GM18951 (cell line): Measurements from ENCODE around the gene ACTMAP.
"Not testable (repeated sequence)": the region's sequence is repeated elsewhere in the genome, so short reads cannot be mapped to it uniquely, and the experiment has no call there.

ENCODE experiments used
- POLR2A ChIP-seq: IDR thresholded peaks from 4 replicates; pipeline ENCODE4 v1.6.1; 2011; ENCODE audit warnings: mild to moderate bottlenecking; ENCODE audit not compliant: insufficient read length, insufficient read depth; ENCODE audit errors: extremely low read depth
- in situ Hi-C: fragments of 300-500 bp; cut with MboI; formaldehyde crosslinking; loops from one replicate; pipeline ENCODE4 v1.12.0; 2022; ENCODE audit warnings: low sequenced_read_pairs, mixed read lengths, inconsistent platforms; ENCODE audit not compliant: unreplicated experiment

ACTMAP gene

DNA sequence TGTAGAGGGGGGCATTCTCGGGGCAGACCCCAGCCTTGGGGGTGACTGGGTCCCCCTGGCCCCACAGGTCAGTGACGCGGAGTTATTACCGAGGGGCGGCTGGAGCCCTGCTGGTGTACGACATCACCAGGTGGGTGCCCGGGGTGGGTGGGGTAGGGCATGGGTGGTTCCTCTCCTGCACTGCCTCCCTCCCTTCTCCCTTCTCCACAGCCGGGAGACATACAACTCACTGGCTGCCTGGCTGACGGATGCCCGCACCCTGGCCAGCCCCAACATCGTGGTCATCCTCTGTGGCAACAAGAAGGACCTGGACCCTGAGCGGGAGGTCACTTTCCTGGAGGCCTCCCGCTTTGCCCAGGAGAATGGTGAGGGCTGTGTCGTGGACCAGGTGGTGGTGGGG is 33.4 kb upstream of the ACTMAP start:
- TF ChIP-seq POLR2A, result no peak
- in situ Hi-C loops, result no loop called here

DNA sequence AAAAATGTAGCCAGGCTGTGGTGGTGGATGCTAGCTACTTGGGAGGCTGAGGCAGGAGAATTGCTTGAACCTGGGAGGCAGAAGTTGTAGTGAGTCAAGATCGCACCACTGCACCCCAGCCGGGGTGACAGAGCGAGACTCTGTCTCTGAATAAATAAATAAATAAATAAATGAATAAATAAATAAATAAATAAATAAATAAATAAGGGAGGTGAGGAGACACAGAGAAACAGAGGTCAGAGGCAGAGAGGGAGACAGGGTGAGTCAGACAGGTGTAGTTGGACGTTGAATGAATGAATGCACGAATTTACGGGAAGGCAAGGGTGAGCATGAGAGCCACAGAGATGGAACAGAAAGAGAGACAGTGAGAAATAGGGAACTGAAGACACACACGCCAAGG is 30.9 kb upstream of the ACTMAP start:
- in situ Hi-C loops, result no loop called here
- no peak for TF ChIP-seq POLR2A

DNA sequence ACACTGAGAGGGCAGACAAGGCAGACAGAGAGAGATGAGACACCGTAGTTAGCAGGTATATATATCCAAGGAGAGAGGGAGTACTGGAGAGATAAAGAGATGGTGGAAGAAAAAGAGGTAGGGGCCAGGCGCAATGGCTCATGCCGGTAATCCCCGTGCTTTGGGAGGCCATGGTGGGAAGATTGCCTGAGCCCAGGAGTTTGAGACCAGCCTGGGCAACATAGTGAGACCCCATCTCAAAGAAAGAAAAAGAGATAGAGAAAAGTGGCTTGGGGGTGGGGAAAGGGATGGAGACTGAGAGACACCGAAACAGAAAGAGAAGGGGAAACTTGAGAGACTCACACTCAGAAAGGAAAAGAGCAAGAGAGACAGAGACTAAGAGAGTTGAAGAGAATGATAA is 30.3 kb upstream of the ACTMAP start:
- in situ Hi-C loops, result no loop called here
- TF ChIP-seq POLR2A, result no peak

DNA sequence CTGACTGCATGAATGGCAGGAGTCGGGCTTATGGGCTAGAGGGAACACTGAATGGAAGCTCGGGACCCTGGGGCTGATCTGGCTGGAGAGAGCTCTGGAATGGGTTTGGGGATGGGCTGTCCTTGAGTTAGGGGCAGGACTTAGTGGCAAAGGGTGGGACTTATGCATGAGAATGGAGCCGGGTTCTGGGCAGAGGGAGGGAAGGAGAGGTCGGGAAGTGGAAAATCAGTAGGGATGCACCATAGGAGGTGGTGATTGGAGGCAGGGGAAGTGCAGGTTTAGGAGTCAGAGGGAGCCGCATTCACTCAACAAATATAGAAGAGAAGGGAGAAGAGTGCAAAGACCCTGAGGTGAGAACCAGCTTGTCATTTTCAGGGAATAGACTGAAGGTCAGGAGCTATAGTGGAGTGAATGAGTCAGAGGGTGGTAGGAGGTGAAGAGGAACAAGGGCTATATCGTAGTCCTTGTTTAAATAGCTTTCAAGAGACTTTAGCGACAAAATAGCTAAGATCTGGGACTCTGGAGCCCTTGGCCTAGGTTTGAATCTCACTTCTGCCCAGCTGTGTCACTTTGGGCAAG is 28.5 kb upstream of the ACTMAP start:
- no peak for TF ChIP-seq POLR2A

DNA sequence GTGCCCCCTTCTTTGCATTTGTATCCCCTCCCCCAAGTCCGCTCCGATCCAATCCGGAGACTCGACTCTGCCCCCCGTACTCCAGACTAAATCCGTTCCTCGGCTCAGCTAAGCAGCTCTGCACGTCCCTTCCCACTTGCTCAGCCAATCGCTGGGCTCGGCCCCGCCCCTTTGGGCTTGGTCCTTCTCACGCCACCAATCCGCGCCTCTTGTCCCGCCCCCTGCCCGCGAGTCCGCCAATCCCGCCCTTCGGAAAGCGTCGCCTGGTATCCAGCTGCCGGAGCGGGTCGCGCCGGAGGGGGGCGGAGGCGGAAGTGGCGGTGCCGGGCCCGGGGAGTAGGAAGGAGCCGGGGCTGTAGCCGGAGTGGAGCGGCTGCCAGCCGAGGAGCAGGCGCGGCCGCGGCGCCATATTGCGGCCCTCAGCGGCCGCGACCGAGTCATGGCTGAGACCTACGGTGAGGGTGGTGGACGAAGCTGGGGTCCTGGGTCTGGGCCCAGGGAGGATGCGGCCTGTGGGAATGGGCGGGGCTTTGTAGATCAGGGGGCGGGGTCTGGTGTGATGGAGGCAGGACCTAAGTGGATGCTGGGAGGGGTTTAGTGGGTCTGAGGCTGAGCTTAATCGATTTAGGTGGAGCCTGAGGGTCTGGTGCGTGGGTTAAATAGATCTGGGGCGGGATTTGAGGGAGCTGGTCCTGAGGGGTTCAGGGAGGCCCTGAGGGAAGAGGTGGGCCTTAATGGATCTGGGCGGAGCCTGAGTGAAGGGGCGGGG is 27.8 kb upstream of the ACTMAP start, which contains the start of gene RAB4B:
Gene RAB4B, plus strand, starts transcription at position 311 of the 769 bp plus-strand sequence. Its CDS starts 129 bp downstream, at position 440.
- in situ Hi-C loops, result no loop called here
- TF ChIP-seq POLR2A, result peak; percentile 73

More for the DNA sequence above, 28.5 kb upstream of the ACTMAP start:
- in situ Hi-C loops, result no loop called here

DNA sequence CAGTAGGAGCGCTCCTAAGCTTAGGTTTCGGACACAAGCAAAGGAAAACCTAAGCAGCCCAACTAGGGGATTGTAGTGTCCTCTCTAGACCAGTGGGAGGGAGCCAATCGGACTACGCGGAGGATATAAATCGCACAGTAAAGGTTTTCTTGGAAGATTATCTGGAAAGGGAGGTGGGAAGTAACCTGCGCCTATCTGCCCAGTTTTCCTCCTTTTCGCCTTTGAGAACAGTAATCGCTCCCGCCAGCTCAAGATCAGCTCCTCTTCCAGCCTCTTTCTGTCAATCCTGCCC is 27.3 kb upstream of the ACTMAP start:
- in situ Hi-C loops, result no loop called here
- no peak for TF ChIP-seq POLR2A

DNA sequence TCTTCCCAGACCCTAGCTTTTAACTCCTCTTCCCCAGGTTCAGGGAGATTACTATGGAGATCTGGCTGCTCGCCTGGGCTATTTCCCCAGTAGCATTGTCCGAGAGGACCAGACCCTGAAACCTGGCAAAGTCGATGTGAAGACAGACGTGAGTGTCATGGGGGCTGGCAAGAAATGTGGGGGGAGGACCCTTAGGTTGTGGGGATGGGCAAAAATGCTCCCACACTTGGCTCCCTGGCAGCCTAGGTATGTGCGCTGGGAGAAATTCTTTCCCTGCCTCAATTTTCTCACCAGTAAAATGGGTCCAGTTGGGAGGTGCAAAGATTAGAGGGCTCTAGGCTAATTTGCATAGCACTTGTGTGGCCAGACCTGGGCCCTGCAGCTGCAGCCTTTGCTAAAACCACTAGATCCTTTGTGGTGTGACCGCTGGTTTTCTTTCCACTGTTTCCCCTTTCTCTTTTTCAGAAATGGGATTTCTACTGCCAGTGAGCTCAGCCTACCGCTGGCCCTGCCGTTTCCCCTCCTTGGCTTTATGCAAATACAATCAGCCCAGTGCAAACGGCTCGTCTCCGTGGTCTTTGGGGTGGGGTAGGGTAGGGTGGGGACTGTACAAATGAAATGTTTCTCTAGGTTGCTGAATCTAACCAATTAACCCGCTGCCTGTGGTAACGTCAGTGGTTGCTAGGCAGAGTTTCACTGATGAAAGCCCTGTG is 26.8 kb upstream of the ACTMAP start:
- in situ Hi-C loops, result no loop called here
- no peak for TF ChIP-seq POLR2A

DNA sequence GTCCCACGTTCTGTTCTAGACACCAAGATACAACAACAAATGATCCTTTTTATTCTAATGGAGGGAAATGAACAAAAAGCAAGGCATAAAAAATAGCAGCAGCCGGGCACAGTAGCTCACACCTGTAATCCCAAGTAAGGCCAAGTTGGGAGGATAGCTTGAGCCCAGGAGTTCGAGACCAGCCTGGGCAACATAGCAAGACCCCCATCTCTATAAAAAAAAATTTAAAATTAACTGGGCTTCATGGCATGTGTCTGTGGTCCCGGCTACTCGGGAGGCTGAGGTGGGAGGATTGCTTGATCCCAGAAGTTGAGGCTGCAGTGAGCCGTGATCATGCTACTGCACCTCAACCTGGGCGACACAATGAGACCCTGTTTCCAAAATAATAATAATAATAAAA is 26.1 kb upstream of the ACTMAP start:
- TF ChIP-seq POLR2A, result no peak
- in situ Hi-C loops, result no loop called here

DNA sequence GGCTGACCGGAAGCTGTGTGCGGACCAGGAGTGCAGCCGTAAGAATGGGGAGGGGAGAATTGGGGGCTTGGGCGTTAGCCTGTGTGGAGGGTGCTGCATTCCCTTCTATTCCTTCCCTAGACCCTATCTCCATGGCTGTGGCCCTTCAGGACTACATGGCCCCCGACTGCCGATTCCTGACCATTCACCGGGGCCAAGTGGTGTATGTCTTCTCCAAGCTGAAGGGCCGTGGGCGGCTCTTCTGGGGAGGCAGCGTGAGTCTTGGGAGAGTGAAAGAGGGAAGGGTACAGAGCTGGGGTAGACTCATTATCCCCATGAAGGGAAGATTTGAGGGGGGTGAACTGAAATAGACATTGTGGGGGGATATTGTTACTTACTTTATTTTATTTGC is 25.4 kb upstream of the ACTMAP start:
- in situ Hi-C loops, result no loop called here
- TF ChIP-seq POLR2A, result no peak

DNA sequence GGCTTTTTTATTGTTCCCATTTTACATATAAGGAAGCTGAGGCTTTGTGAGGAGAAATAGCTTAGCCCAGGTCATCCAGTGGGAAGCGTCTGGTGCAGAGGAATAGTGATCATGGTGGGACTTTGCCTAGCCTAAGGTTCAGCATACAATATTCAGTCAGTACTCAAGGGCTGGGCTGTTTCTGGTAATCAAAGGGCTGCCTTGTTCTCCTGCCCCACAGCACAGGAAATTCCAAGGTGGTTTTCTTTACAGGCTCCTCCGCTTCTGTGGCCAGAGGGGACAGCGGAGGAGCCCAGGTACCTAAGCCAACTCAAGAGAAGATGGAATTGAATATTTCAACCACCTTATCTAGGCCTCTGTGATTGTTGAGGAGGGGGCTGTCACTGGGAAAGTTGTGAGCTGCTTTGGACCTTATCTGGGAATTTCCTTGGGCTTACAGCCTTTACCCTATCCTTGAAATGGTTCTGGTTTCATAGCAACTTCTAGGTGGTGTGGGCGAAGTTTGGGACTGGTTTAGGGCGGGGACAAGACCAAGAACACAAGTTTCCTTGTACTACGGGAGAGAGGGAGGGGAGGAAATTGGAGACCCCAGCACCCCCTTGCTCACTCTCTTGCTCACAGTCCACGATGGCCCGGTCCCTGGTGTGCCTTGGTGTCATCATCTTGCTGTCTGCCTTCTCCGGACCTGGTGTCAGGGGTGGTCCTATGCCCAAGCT is 24.8 kb upstream of the ACTMAP start, which contains the start of gene MIA:
Gene MIA, plus strand, starts transcription at position 606 of the 716 bp plus-strand sequence. Its CDS starts 22 bp downstream, at position 628.
- TF ChIP-seq POLR2A, result no peak
- in situ Hi-C loops, result no loop called here

DNA sequence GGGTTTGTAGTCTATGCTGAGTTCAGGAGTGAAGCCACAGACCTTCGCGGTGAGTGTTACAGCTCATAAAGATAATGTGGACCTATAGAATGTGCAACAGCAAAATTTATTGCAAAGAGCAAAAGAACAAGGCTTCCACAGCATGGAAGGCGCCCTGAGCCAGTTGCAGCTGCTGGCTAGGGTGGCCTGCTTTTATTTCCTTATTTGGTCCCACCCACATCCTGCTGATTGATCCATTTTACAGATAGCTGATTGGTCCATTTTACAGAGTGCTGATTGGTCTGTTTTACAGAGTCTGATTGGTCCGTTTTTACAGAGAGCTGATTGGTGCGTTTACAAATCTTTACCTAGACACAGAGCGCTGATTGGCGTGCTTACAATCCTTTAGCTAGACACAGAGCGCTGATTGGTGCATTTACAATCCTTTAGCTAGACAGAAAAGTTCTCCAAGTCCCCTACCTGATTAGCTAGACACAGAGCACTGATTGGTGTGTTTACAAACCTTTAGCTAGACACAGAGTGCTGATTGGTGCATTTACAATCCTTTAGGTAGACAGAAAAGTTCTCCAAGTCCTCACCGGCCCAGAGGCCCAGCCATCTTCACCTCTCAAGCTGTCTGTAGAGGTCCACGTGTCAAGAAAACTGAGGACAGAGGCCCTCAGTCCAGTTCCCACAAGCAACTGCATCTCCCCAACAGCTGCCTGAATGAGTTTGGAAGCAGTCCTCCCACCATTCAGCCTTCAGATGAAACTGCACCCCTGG is 21.0 kb upstream of the ACTMAP start:
- in situ Hi-C loops, result not testable (repeated sequence)

DNA sequence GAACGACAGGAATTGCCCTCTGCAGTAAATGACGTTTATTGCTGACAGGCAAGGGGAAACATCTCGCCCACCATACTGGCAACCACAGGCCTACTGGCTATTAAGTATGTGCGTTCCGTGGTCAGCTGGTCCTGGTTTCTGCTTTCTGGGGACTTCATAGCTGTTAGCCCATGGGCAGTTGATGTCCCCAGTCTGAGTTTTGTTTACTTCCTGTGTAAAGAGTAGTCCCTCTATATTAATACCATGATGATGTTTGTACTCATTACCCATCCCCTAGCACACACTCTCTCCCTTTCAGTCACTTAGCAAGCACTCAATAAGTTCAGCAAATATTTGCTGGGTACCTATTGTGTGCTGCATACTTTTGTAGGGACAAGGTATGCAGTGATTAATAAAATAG is 18.6 kb upstream of the ACTMAP start:
- in situ Hi-C loops, result no loop called here

DNA sequence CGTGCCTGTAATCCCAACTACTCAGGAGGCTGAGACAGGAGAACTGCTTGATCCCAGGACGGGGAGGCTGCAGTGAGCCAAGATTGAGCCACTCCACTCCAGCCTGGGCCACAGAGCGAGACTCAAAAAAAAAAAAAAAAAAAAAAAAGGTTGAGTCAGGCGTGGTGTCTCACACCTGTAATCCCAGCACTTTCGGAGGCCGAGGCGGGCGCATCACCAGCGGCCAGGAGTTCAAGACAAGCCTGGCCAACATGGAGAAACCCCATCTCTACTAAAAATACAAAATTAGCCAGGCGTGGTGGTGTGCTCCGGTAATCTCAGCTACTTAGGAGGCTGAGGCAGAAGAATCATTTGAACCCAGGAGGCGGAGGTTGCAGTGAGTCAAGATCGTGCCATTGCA is 16.1 kb upstream of the ACTMAP start:
- in situ Hi-C loops, result not testable (repeated sequence)

More for the DNA sequence above, 18.6 kb upstream of the ACTMAP start:
- TF ChIP-seq POLR2A, result no peak
